Subcutaneous abdominal adipose tissue (tissue), 5 donors: ENCODE measurements around the gene MRPS12.
"Not testable (repeated sequence)": the region's sequence is repeated elsewhere in the genome, so short reads cannot be mapped to it uniquely, and the experiment has no call there.

Experiments used
- H3K27ac ChIP-seq: one replicate; pipeline ENCODE4 v1.7.0; 2013; ENCODE audit warnings: low read depth, mild to moderate bottlenecking, inconsistent platforms, low read length, moderate library complexity
- H3K27me3 ChIP-seq, 5 donors: one replicate each; pipeline ENCODE4 v1.7.0; 2013; ENCODE audit warnings: low read length in 5 of 5, inconsistent platforms in 1 of 5; ENCODE audit not compliant: control insufficient read depth in 5 of 5, insufficient read depth in 4 of 5
- H3K36me3 ChIP-seq, 5 donors: one replicate each; pipeline ENCODE4 v1.7.0; 2013; ENCODE audit warnings: low read length in 5 of 5; ENCODE audit not compliant: control insufficient read depth in 5 of 5, insufficient read depth in 5 of 5
- H3K4me1 ChIP-seq, 5 donors: one replicate each; pipeline ENCODE4 v1.7.0; 2013; ENCODE audit warnings: low read length in 5 of 5, mild to moderate bottlenecking in 3 of 5, moderate library complexity in 1 of 5; ENCODE audit not compliant: control insufficient read depth in 5 of 5, insufficient read depth in 5 of 5
- H3K4me3 ChIP-seq, 5 donors: one replicate each; pipeline ENCODE4 v1.7.0; 2013; ENCODE audit warnings: low read length in 5 of 5, low read depth in 1 of 5
- H3K9ac ChIP-seq, 5 donors: one replicate each; pipeline ENCODE4 v1.7.0; 2013; ENCODE audit warnings: low read length in 5 of 5, mild to moderate bottlenecking in 4 of 5, moderate library complexity in 3 of 5
- H3K9me3 ChIP-seq, 5 donors: one replicate each; pipeline ENCODE4 v1.7.0; 2013; ENCODE audit warnings: low read length in 5 of 5; ENCODE audit not compliant: control insufficient read depth in 5 of 5
- donor health status: healthy.
- donor health status: healthy.
- donor health status: healthy.
- donor health status: healthy.
- donor health status: healthy.

The MRPS12 gene

DNA sequence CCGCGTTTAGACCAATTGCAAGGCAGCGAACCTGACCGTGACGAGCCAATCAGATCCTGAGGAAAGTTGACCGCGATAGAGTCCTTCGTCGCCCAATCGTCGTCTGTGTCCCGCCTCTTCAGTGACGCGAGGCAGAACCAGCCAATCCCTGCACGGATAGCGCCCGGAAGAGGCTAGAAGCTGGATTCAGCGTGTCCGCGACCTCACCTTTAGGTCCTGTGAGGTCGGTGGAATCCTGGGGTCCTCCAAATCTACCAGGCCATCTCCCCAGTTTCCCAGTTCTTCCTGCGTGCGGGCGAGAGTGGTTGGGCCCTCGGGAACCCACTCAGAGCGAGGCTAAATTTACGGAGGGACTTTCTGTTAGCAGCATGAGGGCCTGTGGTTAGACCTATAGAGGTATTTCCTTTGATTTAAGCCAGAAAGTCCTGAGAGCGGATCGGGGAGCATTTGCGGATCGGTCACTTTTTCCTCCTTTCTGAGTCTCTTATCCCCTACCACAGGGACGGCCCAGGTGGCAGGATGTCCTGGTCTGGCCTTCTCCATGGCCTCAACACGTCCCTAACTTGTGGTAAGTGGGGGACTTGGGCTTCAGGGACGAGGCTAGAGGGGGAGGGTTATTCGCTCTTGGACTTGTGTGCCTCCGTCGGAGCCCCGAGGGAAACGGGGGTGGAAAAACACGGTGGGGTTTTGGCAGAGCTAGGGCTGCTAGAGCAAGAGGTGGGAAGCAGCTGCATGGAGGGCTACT, at the start of gene MRPS12:
Gene MRPS12, plus strand, starts transcription at position 169 of the 745 bp plus-strand sequence. Its CDS starts 351 bp downstream, at position 520.
- Histone ChIP-seq H3K27me3 (no peaks in the 10 kb centered on the region), H3K9ac (peak within 1 kb of the TSS; percentile 75 to 94 (median 90)), H3K27ac (peak within 1 kb of the TSS; percentile 75), H3K9me3 (peaks cover 0 to 5% (median 0%) of the 10 kb centered on the region in 5 donors), H3K4me1 (peaks cover 2 to 31% (median 20%) of the 10 kb centered on the region in 5 donors), H3K4me3 (peak within 1 kb of the TSS; percentile 83 to 97 (median 94)), H3K36me3 (peaks cover 0 to 18% (median 11%) of the 10 kb centered on the region in 5 donors)

- Histone ChIP-seq H3K9ac (no peak overlapping the region), H3K27ac (no peak overlapping the region), H3K4me1 (peaks cover 0 to 10% (median 4%) of the 10 kb centered on the region in 5 donors), H3K9me3 (no peaks in the 10 kb centered on the region), H3K36me3 (peaks cover 0 to 59% (median 44%) of the 10 kb centered on the region in 5 donors), H3K4me3 (no peak overlapping the region), H3K27me3 (no peaks in the 10 kb centered on the region)
Observed at GRCh38 chr19:38883286-38883685, 47.5 kb upstream of the MRPS12 start.

GRCh38 chr19:38884691-38885090, 46.1 kb upstream of the MRPS12 start:
- H3K27me3 ChIP-seq, H3K9ac ChIP-seq, H3K9me3 ChIP-seq, H3K4me1 ChIP-seq, H3K4me3 ChIP-seq, H3K27ac ChIP-seq: not testable (repeated sequence)
- H3K36me3 ChIP-seq = peaks cover 0 to 64% (median 53%) of the 10 kb centered on the region in 5 donors

GRCh38 chr19:38888876-38889275, 41.9 kb upstream of the MRPS12 start:
- no peak overlapping the region for H3K27ac ChIP-seq
- peaks cover 0 to 11% (median 0%) of the 10 kb centered on the region in 5 donors for H3K4me1 ChIP-seq
- peaks cover 0 to 48% (median 44%) of the 10 kb centered on the region in 5 donors for H3K36me3 ChIP-seq
- H3K27me3 ChIP-seq = no peaks in the 10 kb centered on the region
- H3K9me3 ChIP-seq = no peaks in the 10 kb centered on the region
- no peak overlapping the region for H3K4me3 ChIP-seq
- H3K9ac ChIP-seq = no peak overlapping the region

GRCh38 chr19:38889803-38890202, 40.9 kb upstream of the MRPS12 start:
- Histone ChIP-seq H3K27ac (no peak overlapping the region), H3K27me3 (no peaks in the 10 kb centered on the region), H3K4me1 (peaks cover 0 to 12% (median 0%) of the 10 kb centered on the region in 5 donors), H3K9ac (no peak overlapping the region), H3K36me3 (peaks cover 0 to 47% (median 44%) of the 10 kb centered on the region in 5 donors), H3K9me3 (no peaks in the 10 kb centered on the region), H3K4me3 (no peak overlapping the region)

DNA sequence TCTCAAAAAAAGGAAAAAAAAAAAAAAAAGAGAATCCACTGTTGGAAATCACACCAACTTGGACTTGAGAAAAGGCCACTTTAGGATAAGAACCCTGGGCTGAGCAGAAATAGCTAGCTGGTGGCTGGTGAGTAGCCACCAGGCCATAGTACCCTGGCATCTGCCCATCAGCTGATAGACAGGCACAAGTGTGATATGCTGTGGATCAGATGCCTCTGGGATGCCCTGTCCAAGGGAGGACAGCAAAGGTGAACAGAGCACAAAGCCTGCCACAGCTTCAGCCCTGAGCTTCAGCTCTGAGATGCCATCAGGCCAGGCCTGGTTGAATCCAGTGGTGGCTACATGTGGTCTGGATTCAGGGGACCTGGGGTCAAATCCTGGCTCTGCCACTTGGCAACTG, 40.1 kb upstream of the MRPS12 start:
- Histone ChIP-seq H3K27ac (no peak overlapping the region), H3K27me3 (no peaks in the 10 kb centered on the region), H3K9ac (no peak overlapping the region), H3K36me3 (peaks cover 0 to 47% (median 44%) of the 10 kb centered on the region in 5 donors), H3K4me1 (peaks cover 0 to 12% (median 0%) of the 10 kb centered on the region in 5 donors), H3K9me3 (no peaks in the 10 kb centered on the region), H3K4me3 (no peak overlapping the region)

DNA sequence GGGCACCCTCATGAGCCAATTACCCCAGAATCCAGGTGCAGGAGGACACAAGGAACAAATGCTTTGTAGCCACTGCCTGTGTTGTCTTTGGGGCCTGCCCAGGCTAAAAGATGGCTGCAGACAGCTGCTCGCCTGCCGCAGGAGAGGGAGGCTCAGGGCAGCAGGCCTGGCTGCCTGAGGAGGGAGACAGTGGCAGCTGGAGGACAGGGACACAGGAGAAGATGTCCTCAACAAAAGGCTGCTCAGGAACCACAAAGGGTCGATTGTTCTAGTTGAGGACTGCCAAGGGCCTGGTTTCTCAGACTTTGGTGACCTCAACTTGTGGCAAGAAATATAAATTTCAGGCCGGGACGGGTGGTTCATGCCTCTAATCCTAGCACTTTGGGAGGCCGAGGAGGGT, 39.0 kb upstream of the MRPS12 start:
- Histone ChIP-seq H3K4me3 (no peak overlapping the region), H3K36me3 (peaks cover 0 to 41% (median 40%) of the 10 kb centered on the region in 5 donors), H3K27ac (no peak overlapping the region), H3K9me3 (no peaks in the 10 kb centered on the region), H3K4me1 (peaks cover 0 to 16% (median 3%) of the 10 kb centered on the region in 5 donors), H3K9ac (no peak overlapping the region), H3K27me3 (no peaks in the 10 kb centered on the region)

GRCh38 chr19:38892841-38893240, 37.9 kb upstream of the MRPS12 start:
- H3K9ac ChIP-seq = peak overlapping the region in 1 of 5 donors; percentile 6
- no peaks in the 10 kb centered on the region for H3K27me3 ChIP-seq
- H3K27ac ChIP-seq = no peak overlapping the region
- no peaks in the 10 kb centered on the region for H3K9me3 ChIP-seq
- H3K4me1 ChIP-seq = peaks cover 0 to 26% (median 14%) of the 10 kb centered on the region in 5 donors
- H3K36me3 ChIP-seq = peaks cover 0 to 39% (median 33%) of the 10 kb centered on the region in 5 donors
- no peak overlapping the region for H3K4me3 ChIP-seq

DNA sequence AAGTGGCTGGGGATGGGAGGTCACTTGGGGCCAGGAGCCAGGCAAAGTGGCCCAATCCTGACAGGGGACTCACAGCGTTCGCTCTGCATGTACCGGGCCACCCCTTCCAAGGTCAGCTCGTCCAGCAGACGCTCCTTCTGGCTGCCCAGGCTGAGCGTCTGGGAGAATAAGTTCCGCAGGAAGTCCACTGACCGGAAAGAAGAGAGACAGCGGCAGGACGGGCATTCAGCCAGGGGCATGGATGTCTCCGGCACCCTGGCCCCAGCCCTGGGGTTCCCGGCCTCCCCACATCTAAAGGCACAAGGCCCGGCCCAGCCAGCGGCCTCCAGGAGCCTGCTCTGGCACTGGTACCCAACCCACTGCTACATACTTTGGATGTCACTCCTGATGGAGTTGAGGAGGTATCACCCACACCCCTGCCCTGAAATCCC, 37.4 kb upstream of the MRPS12 start:
- H3K4me1 ChIP-seq = peaks cover 2 to 31% (median 19%) of the 10 kb centered on the region in 5 donors
- peak overlapping the region in 1 of 5 donors; percentile 14 for H3K9ac ChIP-seq
- no peak overlapping the region for H3K27ac ChIP-seq
- H3K27me3 ChIP-seq = no peaks in the 10 kb centered on the region
- H3K9me3 ChIP-seq = no peaks in the 10 kb centered on the region
- H3K36me3 ChIP-seq = peaks cover 0 to 33% (median 29%) of the 10 kb centered on the region in 5 donors
- no peak overlapping the region for H3K4me3 ChIP-seq

- Histone ChIP-seq H3K36me3 (peaks cover 0 to 17% (median 13%) of the 10 kb centered on the region in 5 donors), H3K9me3 (no peaks in the 10 kb centered on the region), H3K4me1 (peaks cover 8 to 39% (median 30%) of the 10 kb centered on the region in 5 donors), H3K27me3 (peaks cover 0 to 4% (median 0%) of the 10 kb centered on the region in 5 donors), H3K27ac (no peak overlapping the region), H3K4me3 (no peak overlapping the region), H3K9ac (peak overlapping the region in 1 of 5 donors; percentile 23)
Observed at GRCh38 chr19:38894968-38895367, 35.8 kb upstream of the MRPS12 start.
